ENCODE measurements around the gene RAP2B.
A peak's percentile ranks its signal among the peaks of the same experiment; 100 is the strongest.

Gene RAP2B

DNA sequence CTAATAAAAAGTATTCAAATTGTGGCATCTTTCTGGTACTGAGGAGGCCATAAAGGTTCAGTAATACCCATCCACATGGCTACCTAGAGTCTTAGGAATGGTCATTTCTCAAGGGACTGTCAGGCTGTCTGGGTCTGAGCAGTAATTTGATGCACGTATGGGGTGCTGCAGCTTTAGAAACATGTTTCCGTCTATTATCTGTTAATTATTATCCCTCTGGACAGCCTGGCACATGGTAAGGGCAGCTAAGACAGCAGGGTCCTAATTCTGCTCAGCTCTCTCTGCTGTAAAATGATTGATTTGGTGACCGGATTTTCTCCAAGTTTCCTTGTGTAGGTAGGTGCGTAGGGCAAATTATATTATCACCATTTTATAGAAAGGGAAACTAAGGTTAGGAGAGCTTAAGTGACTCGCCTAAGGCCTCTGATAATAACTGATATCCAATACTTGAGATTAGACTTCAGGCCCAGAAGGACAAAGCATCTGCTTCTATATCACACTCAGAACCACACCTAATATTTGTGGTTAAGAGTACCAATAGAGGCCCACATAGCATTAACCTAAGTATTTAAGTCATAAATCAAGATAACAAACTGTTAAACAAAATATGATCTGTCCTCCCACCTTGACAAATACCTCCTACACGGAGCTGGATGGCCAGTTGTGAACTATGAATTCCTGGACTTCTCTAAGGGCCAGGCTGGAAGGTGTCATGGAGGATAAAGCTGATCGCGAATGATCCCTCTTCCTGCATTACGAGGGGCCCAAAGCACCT lies 2.9 kb upstream of the RAP2B start:
- TF ChIP-seq, protein P1, sequence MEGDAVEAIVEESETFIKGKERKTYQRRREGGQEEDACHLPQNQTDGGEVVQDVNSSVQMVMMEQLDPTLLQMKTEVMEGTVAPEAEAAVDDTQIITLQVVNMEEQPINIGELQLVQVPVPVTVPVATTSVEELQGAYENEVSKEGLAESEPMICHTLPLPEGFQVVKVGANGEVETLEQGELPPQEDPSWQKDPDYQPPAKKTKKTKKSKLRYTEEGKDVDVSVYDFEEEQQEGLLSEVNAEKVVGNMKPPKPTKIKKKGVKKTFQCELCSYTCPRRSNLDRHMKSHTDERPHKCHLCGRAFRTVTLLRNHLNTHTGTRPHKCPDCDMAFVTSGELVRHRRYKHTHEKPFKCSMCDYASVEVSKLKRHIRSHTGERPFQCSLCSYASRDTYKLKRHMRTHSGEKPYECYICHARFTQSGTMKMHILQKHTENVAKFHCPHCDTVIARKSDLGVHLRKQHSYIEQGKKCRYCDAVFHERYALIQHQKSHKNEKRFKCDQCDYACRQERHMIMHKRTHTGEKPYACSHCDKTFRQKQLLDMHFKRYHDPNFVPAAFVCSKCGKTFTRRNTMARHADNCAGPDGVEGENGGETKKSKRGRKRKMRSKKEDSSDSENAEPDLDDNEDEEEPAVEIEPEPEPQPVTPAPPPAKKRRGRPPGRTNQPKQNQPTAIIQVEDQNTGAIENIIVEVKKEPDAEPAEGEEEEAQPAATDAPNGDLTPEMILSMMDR (IDR thresholded peaks at IDR 0.05; ENCODE audit: low read depth, low read length): no peak
- no peaks in the 10 kb centered on the region for H3K4me1 ChIP-seq
- no peaks in the 10 kb centered on the region for H3K36me3 ChIP-seq
- H3K9me3 ChIP-seq: peaks cover 4% of the 10 kb centered on the region; the same call in 1 of the 2 replicates
- no peak overlapping the region for H3K4me3 ChIP-seq (ENCODE audit: low read depth, low read length)
- no peak for DNase-seq
- H3K27me3 ChIP-seq: peaks cover 18% of the 10 kb centered on the region

DNA sequence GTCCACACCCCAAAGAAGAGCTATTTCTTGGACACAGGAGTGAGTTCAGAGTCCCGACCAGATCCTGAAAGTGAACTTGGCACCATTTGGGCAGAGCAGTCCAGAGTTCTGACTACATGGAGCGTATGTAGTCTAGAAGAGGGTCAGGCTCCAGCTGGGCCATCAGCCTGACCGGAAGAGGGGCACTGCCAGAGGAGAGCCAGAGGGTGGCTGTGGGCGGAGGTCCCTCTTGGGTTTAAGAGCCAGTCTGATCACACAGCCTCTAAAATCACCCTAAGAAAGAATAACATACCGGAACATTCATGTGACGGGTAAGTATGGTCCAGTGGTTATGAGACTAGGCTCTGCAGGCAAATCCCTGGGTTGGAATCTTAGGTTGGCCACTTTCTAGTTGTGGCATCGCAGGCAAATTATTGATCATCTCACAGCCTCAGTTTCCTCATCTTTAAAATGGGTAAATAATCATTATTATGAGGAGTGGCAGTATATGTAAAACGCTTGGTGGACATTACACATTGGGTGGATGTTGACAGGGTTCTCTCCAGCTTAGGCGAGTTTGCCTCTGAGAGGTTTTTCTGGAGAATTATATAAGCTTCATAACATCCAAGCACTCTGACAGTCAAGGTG lies 2.1 kb upstream of the RAP2B start:
- no peaks in the 10 kb centered on the region for H3K4me1 ChIP-seq
- H3K4me3 ChIP-seq (ENCODE audit: low read depth, low read length): no peak overlapping the region
- no peak for DNase-seq
- H3K9me3 ChIP-seq: peaks cover 4% of the 10 kb centered on the region; the same call in 1 of the 2 replicates
- TF ChIP-seq, protein P1 (IDR thresholded peaks at IDR 0.05; ENCODE audit: low read depth, low read length): no peak
- H3K27me3 ChIP-seq: peaks cover 18% of the 10 kb centered on the region
- no peaks in the 10 kb centered on the region for H3K36me3 ChIP-seq

DNA sequence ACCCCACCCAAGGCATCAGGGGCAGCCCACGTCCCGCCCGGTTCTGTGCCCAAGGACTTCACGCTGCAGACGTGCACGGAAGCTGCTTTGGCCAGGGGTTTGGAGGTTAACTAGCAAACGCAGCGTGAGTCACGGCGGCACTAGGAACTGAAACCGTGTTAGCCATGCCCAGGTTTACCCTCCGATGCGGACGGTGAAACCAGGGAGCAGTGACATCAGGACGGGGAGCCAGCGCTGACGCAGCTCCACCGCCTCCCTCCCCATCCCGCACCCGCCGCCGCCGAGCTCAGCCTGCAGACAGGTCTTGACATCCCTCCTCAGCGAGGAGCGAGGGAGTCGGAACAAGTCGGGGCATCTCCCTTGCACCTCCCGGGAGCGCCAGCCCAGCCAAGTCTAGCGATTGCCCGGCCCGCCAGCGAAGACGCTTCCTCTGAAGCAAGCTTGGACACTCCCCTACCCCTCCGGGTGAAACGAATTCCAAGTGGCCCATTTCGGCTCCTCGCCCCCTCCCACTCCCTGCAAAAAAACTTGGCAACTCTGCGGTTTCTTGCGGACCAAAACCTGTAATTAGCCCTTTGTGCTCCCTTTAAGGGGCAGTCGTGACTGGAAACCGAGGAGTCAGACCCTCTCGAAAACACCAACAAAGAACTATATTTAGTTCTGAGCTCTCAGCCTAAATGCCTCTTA lies 1.4 kb upstream of the RAP2B start:
- TF ChIP-seq, protein P1 (IDR thresholded peaks at IDR 0.05; ENCODE audit: low read depth, low read length): no peak
- Histone ChIP-seq H3K36me3 (no peaks in the 10 kb centered on the region), H3K9me3 (peaks cover 4% of the 10 kb centered on the region; the same call in 1 of the 2 replicates), H3K27me3 (peaks cover 18% of the 10 kb centered on the region), H3K4me3 (ENCODE audit: low read depth, low read length) (peak overlapping the region; percentile 79), H3K4me1 (no peaks in the 10 kb centered on the region)
- DNase-seq: peak; percentile 16

DNA sequence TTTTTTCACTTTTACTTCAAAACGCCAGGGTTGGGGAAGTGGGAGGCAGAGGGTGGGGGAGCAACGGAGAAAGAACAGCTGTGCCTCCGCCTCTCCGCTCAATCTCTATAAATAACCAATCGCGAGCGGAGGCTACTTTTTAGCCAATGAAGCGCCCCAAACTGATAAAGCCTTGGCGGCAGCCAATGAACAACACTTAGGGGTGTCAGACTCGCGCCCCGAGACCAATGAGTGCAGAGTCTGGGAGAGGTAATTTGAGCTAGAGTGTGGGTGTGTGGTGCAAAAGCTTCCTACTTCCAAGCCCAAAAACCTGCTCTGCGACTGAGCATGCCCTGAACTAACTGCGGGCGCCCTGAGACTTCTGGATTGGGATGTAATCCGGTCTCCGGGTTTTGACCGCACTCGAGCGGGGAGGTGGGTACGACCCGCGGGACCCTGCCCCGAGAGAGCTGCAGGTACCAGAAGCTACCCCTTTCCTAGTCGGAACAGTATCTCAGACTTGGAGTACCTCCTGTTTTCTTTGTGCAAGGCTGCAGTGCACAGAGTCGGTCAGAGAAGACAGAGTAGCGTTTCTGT lies 800 bp upstream of the RAP2B start:
- DNase-seq: peak; percentile 68
- Histone ChIP-seq H3K4me3 (ENCODE audit: low read depth, low read length) (peak overlapping the region; percentile 79), H3K9me3 (peaks cover 4% of the 10 kb centered on the region; the same call in 1 of the 2 replicates), H3K36me3 (no peaks in the 10 kb centered on the region), H3K4me1 (no peaks in the 10 kb centered on the region), H3K27me3 (peaks cover 18% of the 10 kb centered on the region)
- TF ChIP-seq, protein P1 (IDR thresholded peaks at IDR 0.05; ENCODE audit: low read depth, low read length): no peak

DNA sequence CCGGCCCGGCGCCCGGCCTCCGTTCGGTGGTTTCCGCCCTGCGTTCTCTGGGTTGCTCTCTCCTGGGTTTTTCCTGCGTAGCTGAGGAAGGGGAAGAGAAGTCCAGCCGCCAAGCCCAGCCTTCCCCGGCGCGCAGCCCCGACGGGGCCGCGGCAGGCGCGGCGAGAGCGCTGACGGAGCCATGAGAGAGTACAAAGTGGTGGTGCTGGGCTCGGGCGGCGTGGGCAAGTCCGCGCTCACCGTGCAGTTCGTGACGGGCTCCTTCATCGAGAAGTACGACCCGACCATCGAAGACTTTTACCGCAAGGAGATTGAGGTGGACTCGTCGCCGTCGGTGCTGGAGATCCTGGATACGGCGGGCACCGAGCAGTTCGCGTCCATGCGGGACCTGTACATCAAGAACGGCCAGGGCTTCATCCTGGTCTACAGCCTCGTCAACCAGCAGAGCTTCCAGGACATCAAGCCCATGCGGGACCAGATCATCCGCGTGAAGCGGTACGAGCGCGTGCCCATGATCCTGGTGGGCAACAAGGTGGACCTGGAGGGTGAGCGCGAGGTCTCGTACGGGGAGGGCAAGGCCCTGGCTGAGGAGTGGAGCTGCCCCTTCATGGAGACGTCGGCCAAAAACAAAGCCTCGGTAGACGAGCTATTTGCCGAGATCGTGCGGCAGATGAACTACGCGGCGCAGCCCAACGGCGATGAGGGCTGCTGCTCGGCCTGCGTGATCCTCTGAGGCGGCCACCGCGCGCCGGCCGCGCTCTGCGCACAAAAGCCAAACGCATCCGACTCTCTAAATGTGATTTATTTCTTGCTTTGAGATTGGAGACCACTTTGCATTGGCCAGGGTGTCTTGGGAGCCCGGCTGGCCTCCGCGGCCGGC lies 727 bp downstream of the RAP2B start:
- H3K36me3 ChIP-seq: no peaks in the 10 kb centered on the region
- TF ChIP-seq, protein P1 (IDR thresholded peaks at IDR 0.05; ENCODE audit: low read depth, low read length): no peak
- peaks cover 18% of the 10 kb centered on the region for H3K27me3 ChIP-seq
- peaks cover 4% of the 10 kb centered on the region; the same call in 1 of the 2 replicates for H3K9me3 ChIP-seq
- no peak for DNase-seq
- H3K4me3 ChIP-seq (ENCODE audit: low read depth, low read length): peak overlapping the region; percentile 8; the same call in 1 of the 2 replicates
- H3K4me1 ChIP-seq: no peaks in the 10 kb centered on the region
